ENCODE data around the gene NODAL.

NODAL gene

GRCh38 chr10:70478191-70479164, 37.0 kb upstream of the NODAL start, which contains the start of gene PALD1 (continued):
- TF ChIP-seq SP2 (tag by site-specific recombination; IDR thresholded peaks at IDR 0.05) (peak; percentile 70), ZNF624 (tag by site-specific recombination; IDR thresholded peaks at IDR 0.05) (no peak), HOXA7 (CRISPR knock-in tag; IDR thresholded peaks at IDR 0.05; ENCODE audit: borderline replicate concordance) (no peak)

GRCh38 chr10:70477661-70478162, 36.2 kb upstream of the NODAL start:
- peak overlapping the region; percentile 43 for H3K4me3 ChIP-seq (ENCODE audit: low read depth, low read length)
- H3K4me1 ChIP-seq (ENCODE audit: control insufficient read depth, insufficient read depth, low read length) = peaks cover 6% of the 10 kb centered on the region
- TF ChIP-seq SP3 (tag by site-specific recombination; IDR thresholded peaks at IDR 0.05) = peak; percentile 14; the same call in 1 of the 2 replicates
- no peak for TF ChIP-seq ZNF138 (tag by site-specific recombination; IDR thresholded peaks at IDR 0.05; ENCODE audit: borderline replicate concordance)
- no peak for TF ChIP-seq TRIM28 (IDR thresholded peaks at IDR 0.05; ENCODE audit: borderline replicate concordance, low read length)
- TF ChIP-seq ZNF510 (tag by site-specific recombination; IDR thresholded peaks at IDR 0.05; ENCODE audit: insufficient replicate concordance) = no peak
- 0 out of 2 replicates have a peak, but pooled peaks have one; percentile 38 for TF ChIP-seq KLF16 (tag by site-specific recombination; IDR thresholded peaks at IDR 0.05)
- peak; percentile 46 for TF ChIP-seq ZNF398 (tag by site-specific recombination; IDR thresholded peaks at IDR 0.05)
- no peak; the same call in 1 of the 2 replicates for TF ChIP-seq ZNF639 (tag by site-specific recombination; IDR thresholded peaks at IDR 0.05)
- no peak for TF ChIP-seq ZNF513 (tag by site-specific recombination; IDR thresholded peaks at IDR 0.05)
- TF ChIP-seq ZNF585B (tag by site-specific recombination; IDR thresholded peaks at IDR 0.05) = no peak
- no peak for TF ChIP-seq ZNF416 (tag by site-specific recombination; IDR thresholded peaks at IDR 0.05)
- no peak for TF ChIP-seq ZNF175 (tag by site-specific recombination; IDR thresholded peaks at IDR 0.05)
- TF ChIP-seq ZNF629 (tag by site-specific recombination; IDR thresholded peaks at IDR 0.05) = peak; percentile 21; the same call in 1 of the 2 replicates
- TF ChIP-seq ZNF391 (tag by site-specific recombination; IDR thresholded peaks at IDR 0.05; ENCODE audit: borderline replicate concordance, low read depth) = no peak
- no peak for TF ChIP-seq ZNF645 (tag by site-specific recombination; IDR thresholded peaks at IDR 0.05)
- TF ChIP-seq HOXD13 (CRISPR knock-in tag; IDR thresholded peaks at IDR 0.05; ENCODE audit: borderline replicate concordance) = no peak
- peak; percentile 81 for TF ChIP-seq PATZ1 (tag by site-specific recombination; IDR thresholded peaks at IDR 0.05)
- no peak for TF ChIP-seq YY1 (tag by site-specific recombination; IDR thresholded peaks at IDR 0.05)
- peak; percentile 82; the same call in 1 of the 2 replicates for TF ChIP-seq ZBTB48 (tag by site-specific recombination; IDR thresholded peaks at IDR 0.05)
- no peak for TF ChIP-seq SETDB1 (IDR thresholded peaks at IDR 0.05; ENCODE audit: insufficient read length, low read length)
- 0 out of 2 replicates have a peak, but pooled peaks have one; percentile 16 for TF ChIP-seq ZNF362 (tag by site-specific recombination; IDR thresholded peaks at IDR 0.05)
- no peak for TF ChIP-seq SALL2 (tag by site-specific recombination; IDR thresholded peaks at IDR 0.05; ENCODE audit: borderline replicate concordance)
- peak; percentile 69; the same call in 1 of the 2 replicates for TF ChIP-seq KLF9 (tag by site-specific recombination; IDR thresholded peaks at IDR 0.05; ENCODE audit: low read depth)

More at GRCh38 chr10:70477661-70478162, 36.2 kb upstream of the NODAL start:
- ChIA-PET POLR2A (interaction anchor here (1.2 to 1.6 kb wide), 3 partner anchors 19 to 331 kb away, joined by 3 to 5 read pairs (median 5); partner anchors contain the start of genes EIF4EBP2 and TYSND1), CTCF (interaction anchor here (0.6 to 4.8 kb wide), 4 partner anchors 11 to 205 kb away, joined by 3 to 20 read pairs (median 3); no protein-coding TSS in a partner anchor)
- H3K9me3 ChIP-seq (ENCODE audit: control insufficient read depth, insufficient read depth, low read depth, low read length) = no peaks in the 10 kb centered on the region
- H3K36me3 ChIP-seq (ENCODE audit: control insufficient read depth in 2 of 2, insufficient read depth in 1 of 2, low read length in 2 of 2) = peaks cover 0 to 11% of the 10 kb centered on the region in 2 experiments; a peak in 1 of 3 replicates
- peak overlapping the region; percentile 66; the same call in 1 of the 2 replicates for H3K27ac ChIP-seq (ENCODE audit: extremely low read depth, low read depth, low read length)

Measured in HEK293 (cell line).